ENCODE results near the gene OR5AU1. TPM values are rescaled to one million over a fixed set of nuclear protein-coding genes. Genes with fewer than 3 reads are reported as not detected.

OR5AU1 gene
- total RNA-seq, 2 experiments from 2014 or later: 0.07 TPM; not detected in 1

- no peak overlapping the region for H3K4me3 Mint-ChIP-seq
- ChIA-PET CTCF (no interaction called here), POLR2A (interaction anchor here (0.5 to 1.9 kb wide), 5 partner anchors 9 to 591 kb away, joined by 3 to 8 read pairs (median 4); no protein-coding TSS in a partner anchor)
- intact Hi-C loops (cut with micrococcal nuclease): no loop called here
- H3K27ac Mint-ChIP-seq: peak overlapping the region; percentile 7
- H3K4me1 Mint-ChIP-seq (ENCODE audit: low read depth): peaks cover 13% of the 10 kb centered on the region
- H3K9me3 Mint-ChIP-seq: no peaks in the 10 kb centered on the region
- no peaks in the 10 kb centered on the region for H3K27me3 Mint-ChIP-seq
- ATAC-seq (no peak), DNase-seq (no peak)
- no peak for TF ChIP-seq CTCF (IDR thresholded peaks at IDR 0.05)
- H3K36me3 Mint-ChIP-seq (ENCODE audit: low read depth): peaks cover 42% of the 10 kb centered on the region
These were observed 46.8 kb upstream of the OR5AU1 start for GRCh38 chr14:21202463-21203358.

GRCh38 chr14:21201732-21202462 lies 46.0 kb upstream of the OR5AU1 start:
- intact Hi-C loops (cut with micrococcal nuclease): no loop called here
- DNase-seq (no peak), ATAC-seq (no peak)
- ChIA-PET CTCF (no interaction called here), POLR2A (interaction anchor here (0.9 to 2.0 kb wide), 3 partner anchors 10 to 212 kb away, joined by 3 to 8 read pairs (median 5); no protein-coding TSS in a partner anchor)
- peaks cover 7% of the 10 kb centered on the region for H3K4me1 Mint-ChIP-seq (ENCODE audit: low read depth)
- no peak for TF ChIP-seq CTCF (IDR thresholded peaks at IDR 0.05)
- peaks cover 34% of the 10 kb centered on the region for H3K36me3 Mint-ChIP-seq (ENCODE audit: low read depth)
- no peaks in the 10 kb centered on the region for H3K9me3 Mint-ChIP-seq
- no peak overlapping the region for H3K4me3 Mint-ChIP-seq
- H3K27ac Mint-ChIP-seq: no peak overlapping the region
- H3K27me3 Mint-ChIP-seq: no peaks in the 10 kb centered on the region

- CTCF ChIA-PET: no interaction called here
These were observed 45.0 kb upstream of the OR5AU1 start for GRCh38 chr14:21200752-21201461.

More at GRCh38 chr14:21200752-21201461, 45.0 kb upstream of the OR5AU1 start:
- H3K27ac Mint-ChIP-seq: no peak overlapping the region
- no peaks in the 10 kb centered on the region for H3K27me3 Mint-ChIP-seq
- peaks cover 24% of the 10 kb centered on the region for H3K36me3 Mint-ChIP-seq (ENCODE audit: low read depth)
- peaks cover 2% of the 10 kb centered on the region for H3K4me1 Mint-ChIP-seq (ENCODE audit: low read depth)
- no peak overlapping the region for H3K4me3 Mint-ChIP-seq
- POLR2A ChIA-PET: interaction anchor here (0.9 to 2.0 kb wide), 4 partner anchors 9 to 213 kb away, joined by 3 to 8 read pairs (median 4); no protein-coding TSS in a partner anchor
- ATAC-seq: no peak
- TF ChIP-seq CTCF (IDR thresholded peaks at IDR 0.05): no peak
- DNase-seq: no peak
- intact Hi-C loops (cut with micrococcal nuclease): no loop called here
- no peaks in the 10 kb centered on the region for H3K9me3 Mint-ChIP-seq

Data from activated CD8-positive, alpha-beta T cell treated with anti-CD3 and anti-CD28 coated beads for 36 hours (primary cell).